NCI-H748 (cell line): ENCODE measurements around the gene PCLO.
"Not testable (repeated sequence)": the region's sequence is repeated elsewhere in the genome, so short reads cannot be mapped to it uniquely, and the experiment has no call there.

Source experiments
- DNase-seq: peaks from one replicate; lab custom pipeline; 2025; ENCODE audit not compliant: unreplicated experiment; lab: John Stamatoyannopoulos, UW

The PCLO gene

DNA sequence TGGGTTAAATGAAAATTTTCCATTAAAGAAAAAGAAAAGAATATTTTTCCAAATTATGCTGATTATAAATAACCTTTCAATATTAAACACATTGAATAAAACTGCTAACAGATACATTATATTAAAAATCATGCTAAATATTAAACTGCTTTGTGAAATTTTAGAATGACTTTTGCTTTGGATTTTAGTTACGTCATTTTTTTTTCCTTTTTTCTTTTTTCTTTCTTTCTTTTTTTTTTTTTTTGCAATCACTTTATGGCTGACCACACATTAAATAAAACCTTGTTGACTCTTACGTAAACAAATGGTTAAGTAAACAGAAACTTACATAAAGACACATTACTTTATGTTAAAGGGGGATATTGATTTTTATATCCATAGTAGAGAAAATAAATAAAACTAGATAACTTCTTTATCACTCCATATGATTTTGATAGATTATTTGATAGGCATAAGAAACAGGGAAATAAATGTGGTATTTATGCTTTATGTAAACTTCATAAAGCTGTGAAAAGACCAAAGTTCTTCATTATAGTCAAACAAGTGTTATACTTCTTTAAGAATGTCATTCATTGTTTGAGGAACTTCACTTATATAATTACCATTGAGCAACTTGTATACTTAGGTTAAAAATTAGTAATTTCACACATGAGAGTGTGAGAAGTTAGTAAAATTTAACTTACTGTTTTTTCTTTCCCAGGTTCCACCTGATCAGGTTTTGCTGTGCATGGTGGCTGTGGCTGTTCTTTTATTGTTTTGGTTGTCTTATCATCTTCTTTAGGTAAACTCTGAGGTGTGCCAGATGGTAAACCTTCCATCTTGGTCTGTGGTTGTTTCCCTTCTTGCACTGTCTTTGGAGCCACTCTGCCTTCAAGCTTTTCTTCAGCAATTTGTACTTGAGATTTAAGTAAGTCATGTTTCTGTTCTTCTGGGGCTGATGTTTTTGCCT, 197.3 kb downstream of the PCLO start:
- no peak for DNase-seq

DNA sequence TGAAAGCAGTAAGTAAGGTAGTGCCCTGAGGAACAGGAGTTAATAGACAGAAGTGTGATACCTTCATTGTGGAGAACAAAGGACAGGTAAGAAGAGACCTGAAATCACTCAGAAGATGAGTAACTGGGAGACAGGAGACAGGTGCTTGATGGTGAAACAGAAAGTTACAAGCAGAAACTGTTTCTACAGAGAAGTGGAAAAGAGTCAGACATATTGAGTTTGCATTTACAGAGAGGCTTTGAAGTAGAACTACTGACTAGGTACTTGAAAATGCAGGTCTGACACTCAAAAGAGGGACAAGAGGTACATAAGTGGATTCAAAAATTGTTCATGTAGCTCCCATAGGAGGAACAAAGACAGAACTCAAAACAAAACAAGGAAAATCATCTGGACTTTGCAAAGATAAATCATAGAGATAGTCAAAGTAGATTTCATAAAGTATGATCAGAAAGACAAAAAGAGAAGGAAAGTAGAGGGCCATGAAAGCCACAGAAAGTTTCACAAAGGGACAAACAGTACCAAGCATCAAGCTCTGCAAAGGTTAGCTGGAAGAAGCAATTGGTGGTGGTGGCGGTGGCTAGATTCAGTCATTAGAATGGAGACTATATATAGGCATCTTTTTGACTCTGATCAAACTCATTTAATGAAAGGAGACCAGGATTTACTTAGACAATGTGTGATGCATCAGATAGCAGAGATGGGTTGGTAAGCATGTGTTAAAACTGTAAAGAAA, 198.4 kb downstream of the PCLO start:
- peak; percentile 13 for DNase-seq

GRCh38 chr7:82961240-82961639, 201.4 kb downstream of the PCLO start:
- no peak for DNase-seq

- no peak for DNase-seq
Observed at GRCh38 chr7:82959528-82959927, 203.2 kb downstream of the PCLO start.

DNA sequence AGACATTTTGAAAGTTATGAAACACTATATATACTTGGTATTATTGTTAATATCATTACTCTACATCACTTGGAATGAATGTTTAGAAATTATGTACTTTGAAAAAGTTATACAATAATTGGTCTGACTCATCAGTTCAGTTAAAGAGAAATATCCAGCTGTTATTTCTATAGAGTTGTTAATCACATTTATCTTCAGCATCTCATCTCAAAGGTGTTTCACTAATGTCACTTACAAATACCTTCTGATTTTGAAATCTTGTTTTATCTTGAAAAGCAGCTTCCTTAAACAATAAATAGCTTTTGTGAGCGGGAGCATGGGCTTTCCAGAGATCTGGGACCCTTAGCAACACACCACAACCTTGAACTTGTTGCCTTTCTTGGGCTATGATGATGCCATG, 205.2 kb downstream of the PCLO start:
- no peak for DNase-seq

GRCh38 chr7:82953324-82954027, 209.2 kb downstream of the PCLO start:
- no peak for DNase-seq

DNA sequence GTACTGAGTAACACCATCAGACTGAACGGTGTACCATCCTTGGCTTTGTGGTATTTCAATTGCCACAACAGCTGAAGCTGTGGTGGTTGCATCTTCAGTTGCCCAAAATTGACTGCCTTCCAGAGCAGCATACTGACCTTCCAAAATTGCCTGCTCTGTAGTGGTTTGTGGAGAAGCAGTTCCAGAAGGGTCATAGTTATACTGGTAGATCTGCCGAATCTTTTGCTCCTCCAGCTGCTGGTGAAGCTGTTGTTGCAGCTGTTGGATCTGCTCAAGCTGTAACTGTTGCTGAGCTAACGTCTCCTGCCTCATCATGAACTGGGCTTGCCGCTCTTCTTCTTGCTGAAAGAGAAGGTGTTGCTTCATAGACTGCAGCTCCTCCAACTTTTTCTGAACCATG, 212.2 kb downstream of the PCLO start:
- no peak for DNase-seq

- no peak for DNase-seq
Observed at GRCh38 chr7:82945480-82945879, 217.2 kb downstream of the PCLO start.

GRCh38 chr7:82945056-82945455, 217.6 kb downstream of the PCLO start:
- no peak for DNase-seq

DNA sequence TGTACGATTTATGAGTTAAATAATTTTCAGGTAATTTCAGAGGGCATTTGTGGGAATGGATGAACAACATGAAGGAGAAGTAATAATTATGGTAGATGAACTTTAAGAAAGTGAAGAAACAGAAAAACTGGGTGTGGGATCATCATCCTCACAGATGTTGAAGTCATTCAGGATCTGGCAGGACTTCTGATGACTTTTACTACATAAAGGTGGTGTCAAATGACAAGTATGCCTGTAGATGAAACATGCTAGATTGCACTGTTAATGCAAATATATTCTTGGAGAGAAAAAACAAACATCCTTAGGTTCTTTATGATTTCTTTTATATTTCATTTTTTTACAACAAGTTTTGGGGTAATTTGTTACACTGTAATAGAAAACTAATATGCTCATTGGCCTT, 230.2 kb downstream of the PCLO start:
- DNase-seq: no peak

GRCh38 chr7:82926477-82926876, 236.2 kb downstream of the PCLO start:
- no peak for DNase-seq

GRCh38 chr7:82925331-82925730, 237.4 kb downstream of the PCLO start:
- no peak for DNase-seq

- DNase-seq: no peak
Observed at GRCh38 chr7:82906502-82906901, 256.2 kb downstream of the PCLO start.

GRCh38 chr7:82904871-82905270, 257.8 kb downstream of the PCLO start:
- DNase-seq: no peak

GRCh38 chr7:82901098-82901497, 261.6 kb downstream of the PCLO start:
- DNase-seq: not testable (repeated sequence)

GRCh38 chr7:82897500-82897899, 265.2 kb downstream of the PCLO start:
- DNase-seq: no peak

GRCh38 chr7:82894341-82894740, 268.3 kb downstream of the PCLO start:
- DNase-seq: not testable (repeated sequence)

GRCh38 chr7:82886324-82886723, 276.4 kb downstream of the PCLO start:
- DNase-seq: no peak

DNA sequence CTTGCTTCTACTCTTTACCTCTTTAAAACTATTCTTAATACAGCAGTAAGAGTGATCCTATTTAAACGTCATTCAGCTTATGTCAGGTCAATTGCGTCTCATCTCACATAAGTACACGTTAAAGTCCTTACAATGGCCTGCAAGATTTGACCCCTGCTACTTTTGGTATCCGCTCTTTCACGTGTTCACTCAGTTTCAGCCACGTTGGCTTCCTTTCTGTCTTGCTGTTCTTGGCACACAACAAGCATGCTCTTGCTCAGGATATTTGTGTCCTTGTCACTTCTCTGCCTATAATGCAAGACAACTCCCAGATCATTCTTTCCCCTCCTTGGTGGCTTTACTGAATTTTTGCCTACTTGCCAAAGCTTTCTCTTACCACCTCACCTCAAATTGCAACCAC, 296.8 kb downstream of the PCLO start:
- DNase-seq: no peak

- no peak for DNase-seq
Observed at GRCh38 chr7:82859106-82859850, 303.4 kb downstream of the PCLO start.

DNA sequence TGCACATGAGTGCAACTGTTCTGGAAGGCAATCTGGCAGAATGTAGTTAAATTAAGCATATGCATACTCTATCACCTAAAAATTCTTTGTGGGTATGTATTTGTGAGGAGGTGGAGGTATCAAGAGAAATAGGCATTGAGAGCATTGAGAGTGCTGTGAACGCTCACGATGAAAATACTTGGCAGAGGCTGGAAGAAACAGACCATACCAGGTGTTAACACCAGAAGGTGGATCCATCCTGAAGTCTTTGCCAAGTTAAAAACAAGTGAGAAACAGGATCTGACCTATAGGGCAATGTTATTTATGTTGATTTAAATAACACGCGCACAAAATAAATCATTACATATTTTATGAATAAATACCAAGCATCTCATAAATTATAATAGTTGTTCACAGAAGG, 311.6 kb downstream of the PCLO start:
- no peak for DNase-seq
